ENCODE data around the gene CACNA1D.

The CACNA1D gene

DNA sequence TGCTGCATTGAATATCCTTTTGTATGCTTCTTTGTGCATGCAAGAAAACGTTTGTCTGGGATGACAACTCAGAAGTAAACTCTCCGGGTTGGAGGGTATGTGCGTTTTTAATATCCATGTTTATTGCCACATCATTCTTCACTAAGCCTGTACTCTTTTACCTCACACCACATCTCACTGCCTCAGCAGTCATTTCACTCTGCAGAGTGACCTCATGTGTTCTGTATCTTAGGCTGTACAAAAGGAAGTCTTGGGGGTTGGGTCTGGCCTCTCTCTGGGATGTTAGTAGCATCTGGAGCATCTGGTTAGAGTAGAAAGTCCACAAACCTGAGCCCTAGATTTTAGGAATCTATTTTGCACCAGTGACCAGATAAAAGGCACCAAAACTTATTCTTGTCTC lies 16.1 kb downstream of the CACNA1D start:
- DNase-seq (ENCODE audit: low spot score): no peak
- CTCF ChIA-PET: no interaction called here
- H3K27ac ChIP-seq: no peak overlapping the region
- POLR2A ChIA-PET (ENCODE audit: low non-redundant PET): no interaction called here
- TF ChIP-seq CTCF (conservative IDR thresholded peaks at IDR 0.05; ENCODE audit: low read depth): no peak

DNA sequence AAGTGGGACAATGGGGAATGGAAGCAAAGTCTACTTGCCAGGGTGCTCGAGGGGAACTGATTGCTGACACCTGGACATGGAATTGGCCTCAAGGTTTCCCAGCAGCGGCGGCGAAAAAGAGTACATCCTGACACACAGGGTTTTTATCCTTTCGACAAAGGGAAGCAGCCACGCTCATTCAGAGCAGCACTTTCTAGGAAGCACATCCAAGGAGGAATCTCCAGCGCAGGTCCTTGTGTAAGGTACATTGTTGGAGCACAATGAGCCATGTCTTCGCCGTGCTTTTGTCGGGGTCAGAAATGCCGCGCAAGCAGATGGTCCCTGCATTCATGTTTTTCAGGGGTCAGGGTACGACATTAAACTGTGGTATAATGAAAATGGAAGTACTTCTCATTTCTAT lies 16.8 kb downstream of the CACNA1D start:
- DNase-seq (ENCODE audit: low spot score): no peak
- no peak for TF ChIP-seq CTCF (conservative IDR thresholded peaks at IDR 0.05; ENCODE audit: low read depth)
- ChIA-PET POLR2A (ENCODE audit: low non-redundant PET) (no interaction called here), CTCF (no interaction called here)
- no peak overlapping the region for H3K27ac ChIP-seq

DNA sequence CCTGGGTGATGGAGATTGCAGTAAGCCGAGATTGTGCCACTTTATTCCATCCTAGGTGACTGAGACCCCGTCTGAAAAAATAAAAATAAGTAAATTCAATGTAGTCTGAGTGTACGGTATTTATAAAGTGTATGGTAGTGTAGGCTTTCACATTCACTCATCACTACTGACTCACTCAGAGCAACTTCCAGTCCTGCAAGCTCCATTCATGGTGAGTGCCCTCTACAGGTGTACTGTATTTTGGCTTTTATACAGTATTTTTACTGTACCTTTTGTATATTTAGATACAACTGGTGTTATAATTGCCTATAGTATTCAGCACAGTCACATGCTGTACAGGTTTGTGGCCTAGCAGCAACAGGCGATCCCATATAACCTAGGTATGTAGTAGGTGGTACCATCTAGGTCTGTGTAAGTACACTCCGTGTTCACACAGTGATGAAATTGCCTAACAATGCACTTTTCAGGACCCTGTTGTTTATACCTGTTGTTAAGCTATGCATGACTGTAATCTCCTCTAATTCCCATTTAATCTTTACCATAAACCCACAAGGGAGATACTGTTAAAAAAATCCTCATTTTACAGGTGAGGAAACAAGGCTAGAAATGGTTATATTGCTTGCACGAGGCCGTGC lies 19.3 kb downstream of the CACNA1D start:
- H3K27ac ChIP-seq: no peak overlapping the region
- ChIA-PET CTCF (no interaction called here), POLR2A (ENCODE audit: low non-redundant PET) (no interaction called here)
- DNase-seq (ENCODE audit: low spot score): no peak
- TF ChIP-seq CTCF (conservative IDR thresholded peaks at IDR 0.05; ENCODE audit: low read depth): no peak; the same call in 1 of the 2 replicates

- no peak for DNase-seq (ENCODE audit: low spot score)
- no peak for TF ChIP-seq CTCF (conservative IDR thresholded peaks at IDR 0.05; ENCODE audit: low read depth)
- H3K27ac ChIP-seq: no peak overlapping the region
- ChIA-PET POLR2A (ENCODE audit: low non-redundant PET) (no interaction called here), CTCF (no interaction called here)
Observed at GRCh38 chr3:53516339-53516738, 21.9 kb downstream of the CACNA1D start.

- no peak for TF ChIP-seq CTCF (conservative IDR thresholded peaks at IDR 0.05; ENCODE audit: low read depth)
Observed at GRCh38 chr3:53518495-53518981, 24.1 kb downstream of the CACNA1D start.

DNA sequence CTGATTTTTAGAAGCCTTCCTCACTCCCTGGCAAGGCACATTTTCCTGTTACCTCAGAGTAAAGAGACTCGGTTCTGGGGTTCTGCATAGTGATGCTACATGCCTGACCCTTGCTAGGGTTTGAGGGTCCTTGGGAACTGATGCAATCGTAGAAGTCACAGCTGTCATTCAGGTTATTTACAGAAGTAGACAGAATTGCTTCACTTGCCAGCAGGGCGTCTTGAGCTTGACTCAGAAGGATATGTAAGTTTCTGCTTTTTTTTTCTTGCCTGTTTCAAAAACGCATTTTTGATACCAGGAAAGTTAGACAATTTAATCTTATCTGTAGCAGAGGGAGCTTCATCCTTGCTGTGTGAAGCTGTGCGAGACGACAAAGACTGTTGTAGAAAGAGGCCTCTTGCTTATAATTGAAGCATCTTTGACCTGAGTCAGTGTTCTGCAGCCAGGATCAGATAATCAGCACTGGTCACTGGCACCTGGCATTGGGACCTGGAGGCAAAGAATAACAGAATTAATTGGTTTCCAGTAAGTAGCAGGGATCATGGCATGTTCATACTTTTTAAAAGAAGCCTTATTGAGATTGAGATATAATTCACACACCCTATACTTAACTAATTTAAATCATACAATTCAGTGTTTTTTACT lies 24.8 kb downstream of the CACNA1D start:
- H3K27ac ChIP-seq: no peak overlapping the region
- TF ChIP-seq CTCF (conservative IDR thresholded peaks at IDR 0.05; ENCODE audit: low read depth): no peak
- ChIA-PET POLR2A (ENCODE audit: low non-redundant PET) (no interaction called here), CTCF (no interaction called here)
- no peak for DNase-seq (ENCODE audit: low spot score)

More at GRCh38 chr3:53518495-53518981, 24.1 kb downstream of the CACNA1D start:
- H3K27ac ChIP-seq: no peak overlapping the region
- CTCF ChIA-PET: no interaction called here
- DNase-seq (ENCODE audit: low spot score): no peak
- POLR2A ChIA-PET (ENCODE audit: low non-redundant PET): no interaction called here

Measured in RWPE1 (cell line).